ENCODE measurements around the gene EFNA4.

- TF ChIP-seq EZH2phosphoT487 (IDR thresholded peaks at IDR 0.05; ENCODE audit: borderline replicate concordance, low read depth) (no peak), EP300 (IDR thresholded peaks at IDR 0.05; ENCODE audit: borderline replicate concordance in 1 of 2, low read depth in 1 of 2, low read length in 1 of 2) (no peak), GABPA (IDR thresholded peaks at IDR 0.05; ENCODE audit: low read depth) (no peak), RCOR1 (IDR thresholded peaks at IDR 0.05; ENCODE audit: low read length) (no peak)
These were observed 23.0 kb upstream of the EFNA4 start for GRCh38 chr1:155040358-155041093.
